GM18517 (cell line): ENCODE data around the gene LRMDA.

Source experiments
- ATAC-seq: cut with Tn5 transposase; IDR thresholded peaks from one replicate; pipeline ENCODE4 v1.9.1; 2021; ENCODE audit warnings: mild to moderate bottlenecking, moderate library complexity; ENCODE audit not compliant: unreplicated experiment

Gene LRMDA

DNA sequence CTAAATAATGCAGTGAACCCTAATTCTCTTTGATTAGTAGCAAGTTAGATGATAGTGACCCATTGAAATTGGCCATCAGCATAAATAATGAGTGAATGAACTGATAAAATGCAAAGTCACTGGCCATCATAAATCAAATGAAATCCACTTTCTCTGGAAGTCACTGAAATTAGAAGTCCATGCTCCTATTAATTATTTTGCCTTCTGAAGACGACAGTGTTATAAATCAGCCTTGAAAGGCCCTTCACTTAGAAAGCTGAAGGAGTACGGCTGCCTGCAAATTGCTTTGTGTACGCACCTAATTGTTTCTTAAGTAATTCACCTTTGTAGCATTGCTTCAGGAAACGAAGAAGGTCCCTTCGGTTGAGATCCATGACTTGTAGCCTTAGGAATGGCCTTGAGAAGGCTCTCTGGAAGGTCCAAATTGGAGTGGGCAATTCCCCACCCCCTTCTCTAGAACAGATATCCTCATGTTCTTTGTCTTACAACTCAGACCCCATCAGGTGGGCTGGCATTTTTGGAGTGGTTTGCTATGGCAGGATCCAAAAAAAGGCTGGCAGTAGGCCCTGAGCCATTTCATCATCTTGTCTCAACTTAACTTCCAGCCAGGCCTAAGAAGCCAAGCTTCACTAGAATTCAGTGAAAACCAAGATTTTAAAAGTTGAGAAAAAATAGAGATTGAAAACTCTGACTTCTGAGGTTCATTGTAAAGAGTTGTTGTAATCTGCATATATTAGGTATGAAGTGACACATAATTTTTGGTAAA lies 420.3 kb downstream of the LRMDA start:
- ATAC-seq: no peak

DNA sequence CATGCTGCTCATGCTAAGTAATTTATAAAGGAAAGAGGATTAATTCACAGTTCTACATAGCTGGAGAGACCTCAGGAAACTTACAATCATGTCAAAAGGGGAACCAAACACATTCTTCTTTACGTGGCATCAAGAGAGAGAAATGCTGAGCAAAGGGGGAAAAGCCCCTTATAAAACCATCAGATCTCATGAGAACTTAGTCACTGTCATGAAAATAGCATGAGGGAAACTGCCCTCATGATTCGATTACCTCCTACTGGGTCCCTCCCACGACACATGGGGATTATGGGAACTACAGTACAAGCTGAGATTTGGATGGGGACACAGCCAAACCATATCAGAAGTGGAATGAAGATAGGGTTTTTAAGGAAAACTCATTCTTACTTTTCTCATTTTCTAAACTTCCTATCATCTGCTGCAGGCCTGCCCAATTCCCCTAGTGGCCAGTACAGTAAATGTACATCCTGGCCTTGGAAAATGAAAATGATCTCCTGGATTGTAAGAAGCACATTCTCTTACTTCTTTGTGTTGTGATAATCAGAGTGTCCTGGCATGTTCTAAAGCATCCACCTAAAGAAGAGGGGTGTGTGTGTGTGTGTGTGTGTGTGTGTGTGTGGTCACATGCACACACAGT lies 421.5 kb downstream of the LRMDA start:
- no peak for ATAC-seq

- ATAC-seq: no peak
These were observed 425.9 kb downstream of the LRMDA start for GRCh38 chr10:75857269-75857846.

GRCh38 chr10:75857896-75858295 lies 426.5 kb downstream of the LRMDA start:
- no peak for ATAC-seq

GRCh38 chr10:75858339-75858738 lies 426.9 kb downstream of the LRMDA start:
- no peak for ATAC-seq

GRCh38 chr10:75859141-75859540 lies 427.7 kb downstream of the LRMDA start:
- ATAC-seq: no peak

- no peak for ATAC-seq
These were observed 428.6 kb downstream of the LRMDA start for GRCh38 chr10:75860009-75860408.

GRCh38 chr10:75861582-75861981 lies 430.2 kb downstream of the LRMDA start:
- no peak for ATAC-seq

DNA sequence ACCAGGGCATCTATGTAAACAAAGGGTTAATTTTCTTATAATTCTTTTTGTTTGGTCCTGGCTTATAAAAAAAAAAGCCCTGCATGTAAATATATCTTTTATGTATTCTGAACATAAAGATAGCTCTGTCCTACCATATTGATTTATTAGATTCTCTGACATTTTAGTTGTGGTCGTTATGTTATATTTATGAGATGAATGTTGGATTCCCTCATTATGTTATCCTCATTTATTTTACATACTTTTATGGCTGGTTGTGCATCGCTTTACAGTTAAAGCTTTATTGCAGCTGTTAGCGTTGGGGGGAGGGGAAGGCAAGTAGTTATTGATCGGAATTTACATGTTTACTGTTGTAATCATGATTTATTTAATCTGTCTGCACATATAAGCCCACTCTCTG lies 431.5 kb downstream of the LRMDA start:
- ATAC-seq: no peak

DNA sequence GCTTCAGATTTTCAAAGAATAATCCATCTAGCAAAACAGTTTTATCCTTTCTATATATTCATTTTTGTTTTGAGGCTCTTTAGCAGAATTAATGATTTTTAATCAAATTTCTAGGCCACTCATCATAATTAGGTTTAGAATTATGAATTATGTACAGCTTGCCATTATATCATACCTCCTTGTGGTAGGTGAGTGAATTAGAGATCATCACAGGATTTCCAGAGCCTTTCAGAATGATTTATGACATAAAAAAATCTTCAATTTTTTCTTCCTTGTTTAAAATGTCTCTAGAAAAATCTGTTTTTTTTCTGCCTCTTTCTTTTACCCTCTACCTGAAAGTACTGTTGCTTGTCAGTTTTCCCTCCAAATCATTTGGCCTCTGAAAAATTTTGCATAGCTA lies 433.3 kb downstream of the LRMDA start:
- ATAC-seq: no peak

- no peak for ATAC-seq
These were observed 434.2 kb downstream of the LRMDA start for GRCh38 chr10:75865413-75866299.

DNA sequence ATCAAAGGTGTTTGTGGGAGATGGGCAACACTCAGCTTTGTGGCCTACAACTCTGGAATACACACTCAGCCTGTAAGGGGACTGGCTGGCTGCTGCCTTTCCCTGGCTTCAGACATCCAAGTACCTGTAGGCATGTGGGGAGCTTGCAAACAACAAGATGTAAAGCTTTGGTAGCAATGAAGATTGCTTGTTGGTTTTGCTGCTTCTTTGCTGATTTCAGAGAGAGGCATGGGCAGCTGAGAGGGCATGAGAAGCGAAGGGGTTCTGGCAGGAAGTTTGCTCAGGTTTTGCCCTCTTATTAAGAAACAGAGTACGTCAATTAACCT lies 434.8 kb downstream of the LRMDA start:
- no peak for ATAC-seq

DNA sequence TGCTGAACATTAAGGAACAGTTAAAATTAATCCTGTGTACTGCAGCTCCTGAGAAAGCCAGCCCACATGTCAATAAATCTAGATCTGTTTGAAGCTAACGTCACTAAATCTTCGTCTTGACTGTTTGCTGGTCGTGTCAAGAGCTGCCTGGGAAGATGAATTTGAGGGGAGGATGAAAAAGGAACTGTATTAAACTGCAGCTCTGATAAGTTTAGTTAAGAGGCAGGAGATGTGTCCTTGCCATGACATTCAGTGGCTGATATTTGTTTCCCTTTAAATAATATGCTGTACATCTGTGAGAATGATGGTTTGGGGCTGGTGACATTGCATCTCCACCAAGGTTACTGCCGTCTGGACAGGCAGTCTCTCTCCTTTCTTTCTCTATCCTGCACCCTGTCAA lies 435.3 kb downstream of the LRMDA start:
- ATAC-seq: no peak

GRCh38 chr10:75868574-75868973 lies 437.1 kb downstream of the LRMDA start:
- no peak for ATAC-seq

DNA sequence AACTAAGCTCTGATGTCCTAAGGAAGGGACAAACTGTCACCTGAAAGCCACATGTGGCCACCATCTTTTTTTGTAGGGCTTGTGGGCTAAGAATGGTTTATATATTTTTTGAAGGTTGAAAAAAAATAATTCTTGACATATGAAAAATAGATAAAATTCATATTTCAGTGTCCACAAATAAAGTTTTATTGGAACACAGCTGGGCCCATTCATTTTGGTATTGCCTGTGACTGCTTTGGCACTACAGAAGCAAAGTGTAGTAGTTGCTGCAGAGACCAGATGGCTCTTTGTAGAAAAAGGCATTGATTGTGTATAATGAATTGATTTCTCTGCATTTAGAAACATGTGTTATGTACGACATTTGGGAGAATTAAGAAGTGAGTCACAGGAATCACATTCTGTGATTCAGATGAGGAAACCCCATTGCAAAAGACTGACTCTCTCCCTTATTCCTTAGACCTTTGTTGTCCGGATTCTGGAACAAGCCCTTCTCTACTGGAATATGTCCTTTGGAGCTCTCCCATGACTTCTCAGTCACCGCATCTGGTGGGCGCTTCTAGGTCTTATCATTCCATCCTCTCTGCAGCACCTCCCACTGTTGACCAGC lies 438.7 kb downstream of the LRMDA start:
- ATAC-seq: no peak

- no peak for ATAC-seq
These were observed 444.3 kb downstream of the LRMDA start for GRCh38 chr10:75875740-75876139.

DNA sequence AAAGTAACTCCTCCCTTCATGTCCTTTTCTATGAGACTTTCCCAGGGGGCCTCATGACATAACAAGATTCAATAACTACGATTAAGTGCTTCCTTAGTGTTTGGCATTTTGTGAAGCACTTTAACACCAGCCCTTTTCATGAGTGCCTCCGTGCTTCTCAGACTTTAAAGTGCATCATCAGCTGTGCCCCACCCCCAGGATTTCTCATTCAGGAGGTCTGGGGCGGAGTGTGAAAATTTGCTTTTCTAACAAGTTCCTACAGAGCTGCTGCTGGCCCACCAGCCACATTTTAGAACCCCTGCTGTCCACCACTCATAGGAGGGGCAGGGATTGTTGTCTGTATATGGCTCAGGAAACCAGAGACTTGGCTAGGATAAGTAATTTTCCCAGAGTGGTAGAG lies 445.3 kb downstream of the LRMDA start:
- no peak for ATAC-seq

- ATAC-seq: no peak
These were observed 446.5 kb downstream of the LRMDA start for GRCh38 chr10:75877877-75878276.

GRCh38 chr10:75878586-75878985 lies 447.2 kb downstream of the LRMDA start:
- ATAC-seq: no peak

- ATAC-seq: no peak
These were observed 448.8 kb downstream of the LRMDA start for GRCh38 chr10:75880031-75880775.
